Stimulated activated CD8-positive, alpha-beta memory T cell treated with anti-CD3 and anti-CD28 coated beads, Interleukin-2, amount 100 ng/mL, for 1 hour (primary cell): ENCODE measurements around the gene PTPRF.
"Not testable (repeated sequence)": the region's sequence is repeated elsewhere in the genome, so short reads cannot be mapped to it uniquely, and the experiment has no call there.

ENCODE experiments used
- DNase-seq, 2 donors: peaks; one replicate each; pipeline ENCODE4 v3.0.0-alpha.2; 2020; ENCODE audit warnings: low read depth in 2 of 2

Gene PTPRF

GRCh38 chr1:43634721-43635120 is 104.0 kb downstream of the PTPRF start:
- no peak for DNase-seq

- DNase-seq: no peak
Measured at GRCh38 chr1:43636006-43636641, 105.4 kb downstream of the PTPRF start.

- no peak for DNase-seq
Measured at GRCh38 chr1:43637267-43637666, 106.6 kb downstream of the PTPRF start.

GRCh38 chr1:43638381-43638780 is 107.7 kb downstream of the PTPRF start:
- not testable (repeated sequence) for DNase-seq

GRCh38 chr1:43639976-43640794 is 109.5 kb downstream of the PTPRF start:
- no peak for DNase-seq

- no peak for DNase-seq
Measured at GRCh38 chr1:43644558-43644957, 113.9 kb downstream of the PTPRF start.

GRCh38 chr1:43645461-43645860 is 114.8 kb downstream of the PTPRF start:
- DNase-seq: no peak

GRCh38 chr1:43647331-43647730 is 116.6 kb downstream of the PTPRF start:
- not testable (repeated sequence) for DNase-seq

- no peak for DNase-seq
Measured at GRCh38 chr1:43648221-43648847, 117.7 kb downstream of the PTPRF start.

- no peak for DNase-seq
Measured at GRCh38 chr1:43648876-43649477, 118.3 kb downstream of the PTPRF start.

- peak; percentile 73 to 79 for DNase-seq
Measured at GRCh38 chr1:43650310-43651085, 119.8 kb downstream of the PTPRF start.

GRCh38 chr1:43651188-43651587 is 120.5 kb downstream of the PTPRF start:
- DNase-seq: no peak

- no peak for DNase-seq
Measured at GRCh38 chr1:43651902-43652301, 121.2 kb downstream of the PTPRF start.

GRCh38 chr1:43653339-43653738 is 122.7 kb downstream of the PTPRF start:
- DNase-seq: no peak

GRCh38 chr1:43653893-43654292 is 123.2 kb downstream of the PTPRF start:
- no peak for DNase-seq

GRCh38 chr1:43655953-43656352 is 125.3 kb downstream of the PTPRF start:
- DNase-seq: no peak

GRCh38 chr1:43659212-43660166 is 128.8 kb downstream of the PTPRF start:
- DNase-seq: no peak

GRCh38 chr1:43660355-43660754 is 129.7 kb downstream of the PTPRF start:
- no peak for DNase-seq

GRCh38 chr1:43664369-43664768 is 133.7 kb downstream of the PTPRF start:
- no peak for DNase-seq

- DNase-seq: no peak
Measured at GRCh38 chr1:43666608-43667007, 135.9 kb downstream of the PTPRF start.
